GM21825 (cell line): ENCODE results near the gene TREH.
"Not testable (repeated sequence)": the region's sequence is repeated elsewhere in the genome, so short reads cannot be mapped to it uniquely, and the experiment has no call there.

Experiments used
- ATAC-seq: cut with Tn5 transposase; IDR thresholded peaks from one replicate; pipeline ENCODE4 v1.9.1; 2021; ENCODE audit warnings: mild to moderate bottlenecking, moderate library complexity; ENCODE audit not compliant: unreplicated experiment

TREH gene, protein sequence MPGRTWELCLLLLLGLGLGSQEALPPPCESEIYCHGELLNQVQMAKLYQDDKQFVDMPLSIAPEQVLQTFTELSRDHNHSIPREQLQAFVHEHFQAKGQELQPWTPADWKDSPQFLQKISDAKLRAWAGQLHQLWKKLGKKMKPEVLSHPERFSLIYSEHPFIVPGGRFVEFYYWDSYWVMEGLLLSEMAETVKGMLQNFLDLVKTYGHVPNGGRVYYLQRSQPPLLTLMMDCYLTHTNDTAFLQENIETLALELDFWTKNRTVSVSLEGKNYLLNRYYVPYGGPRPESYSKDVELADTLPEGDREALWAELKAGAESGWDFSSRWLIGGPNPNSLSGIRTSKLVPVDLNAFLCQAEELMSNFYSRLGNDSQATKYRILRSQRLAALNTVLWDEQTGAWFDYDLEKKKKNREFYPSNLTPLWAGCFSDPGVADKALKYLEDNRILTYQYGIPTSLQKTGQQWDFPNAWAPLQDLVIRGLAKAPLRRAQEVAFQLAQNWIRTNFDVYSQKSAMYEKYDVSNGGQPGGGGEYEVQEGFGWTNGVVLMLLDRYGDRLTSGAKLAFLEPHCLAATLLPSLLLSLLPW

GRCh38 chr11:118679483-118679882 is at the start of gene TREH:
TREH (minus strand) TSS chr11:118679650; CDS start chr11:118679627, 23 bp downstream.
- no peak for ATAC-seq

GRCh38 chr11:118728112-118728511 is 48.7 kb upstream of the TREH start:
- not testable (repeated sequence) for ATAC-seq

DNA sequence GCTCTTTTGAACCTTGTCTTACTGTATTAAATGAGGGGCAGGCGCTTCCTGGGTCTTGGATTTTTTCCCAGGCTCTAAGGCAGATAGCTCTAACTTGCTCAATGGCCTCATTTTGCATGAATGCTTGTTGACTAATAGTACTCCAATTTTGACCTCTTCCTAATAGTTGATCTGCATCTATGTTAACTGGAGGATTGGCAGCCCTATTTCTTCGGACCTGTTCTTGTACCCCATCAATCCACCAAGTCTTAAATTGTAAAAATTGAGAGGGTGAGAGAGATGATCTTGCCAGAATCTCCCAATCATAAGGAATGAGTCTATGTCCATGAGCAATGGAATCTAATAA is 48.2 kb upstream of the TREH start:
- not testable (repeated sequence) for ATAC-seq

- not testable (repeated sequence) for ATAC-seq
These were observed 47.7 kb upstream of the TREH start for GRCh38 chr11:118727001-118727720.

GRCh38 chr11:118721478-118722015 is 42.1 kb upstream of the TREH start:
- not testable (repeated sequence) for ATAC-seq

- ATAC-seq: not testable (repeated sequence)
These were observed 41.3 kb upstream of the TREH start for GRCh38 chr11:118720740-118721139.

- not testable (repeated sequence) for ATAC-seq
These were observed 40.6 kb upstream of the TREH start for GRCh38 chr11:118720078-118720477.

DNA sequence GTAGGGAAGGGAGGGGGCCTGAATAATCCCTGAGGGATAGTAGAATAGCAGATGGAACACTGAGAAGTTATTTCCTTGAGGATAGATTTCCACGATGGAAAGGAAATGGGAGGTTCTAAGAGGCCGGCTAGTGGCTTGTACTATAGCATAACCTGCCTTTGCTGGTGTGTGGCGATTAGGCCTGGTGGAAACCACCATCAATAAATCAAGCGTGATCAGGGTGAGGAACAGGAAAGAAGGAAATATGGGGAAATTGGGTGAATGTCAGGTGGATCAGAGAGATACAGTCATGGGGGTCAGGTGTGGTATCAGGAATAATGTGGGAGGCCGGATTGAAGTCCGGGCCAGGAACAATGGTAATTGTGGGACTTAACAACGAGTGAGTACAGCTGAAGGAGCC is 39.1 kb upstream of the TREH start:
- not testable (repeated sequence) for ATAC-seq

- ATAC-seq: not testable (repeated sequence)
These were observed 38.3 kb upstream of the TREH start for GRCh38 chr11:118717733-118718132.

GRCh38 chr11:118717221-118717620 is 37.8 kb upstream of the TREH start:
- ATAC-seq: not testable (repeated sequence)

- no peak for ATAC-seq
These were observed 36.4 kb upstream of the TREH start for GRCh38 chr11:118715837-118716260.

DNA sequence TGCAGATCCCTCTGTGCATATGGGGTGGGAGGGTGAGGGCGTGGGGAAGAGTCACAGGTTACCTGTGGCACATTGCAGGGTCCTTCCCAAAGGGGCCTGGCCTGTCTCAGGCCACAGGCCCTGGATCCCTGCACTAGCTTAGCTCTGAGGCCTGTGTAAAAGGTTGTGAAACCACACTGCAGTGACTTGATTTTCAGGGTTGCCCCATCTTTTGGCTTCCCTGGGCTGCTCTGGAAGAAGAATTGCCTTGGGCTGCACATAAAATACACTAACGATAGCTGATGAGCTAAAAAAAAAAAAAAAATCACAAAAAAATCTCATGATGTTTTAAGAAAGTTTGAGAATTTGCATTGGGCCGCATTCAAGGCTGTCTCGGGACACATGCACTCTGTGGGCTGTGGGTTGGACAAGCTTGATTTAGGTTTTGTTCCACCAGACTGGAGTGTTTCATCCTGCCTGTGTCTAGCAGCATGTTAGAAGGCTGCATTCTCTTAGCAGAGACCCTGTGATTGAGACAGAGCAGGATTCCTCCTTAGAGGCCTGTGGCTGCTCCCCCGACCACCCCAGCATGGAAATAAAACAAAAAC is 35.9 kb upstream of the TREH start:
- no peak for ATAC-seq

DNA sequence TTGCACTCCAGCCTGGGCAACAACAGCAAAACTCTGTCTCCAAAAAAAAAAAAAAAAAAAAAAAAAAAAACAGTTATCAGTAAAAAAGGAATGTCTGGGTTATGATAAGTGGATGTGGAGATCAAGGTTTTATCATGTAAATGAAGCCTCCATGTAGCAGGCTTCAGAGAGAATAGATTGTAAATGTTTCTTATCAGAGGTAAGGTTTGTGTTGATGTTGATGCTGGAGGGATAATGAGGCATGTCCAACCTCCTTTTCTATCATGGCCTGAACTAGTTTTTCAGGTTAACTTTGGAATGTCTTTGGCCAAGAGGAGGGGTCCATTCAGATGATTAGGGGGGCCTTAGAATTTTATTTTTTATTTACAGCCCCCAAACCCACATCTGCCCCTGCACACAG is 35.4 kb upstream of the TREH start:
- ATAC-seq: no peak

- ATAC-seq: not testable (repeated sequence)
These were observed 35.0 kb upstream of the TREH start for GRCh38 chr11:118714416-118714815.

- no peak for ATAC-seq
These were observed 28.8 kb upstream of the TREH start for GRCh38 chr11:118708296-118708695.

DNA sequence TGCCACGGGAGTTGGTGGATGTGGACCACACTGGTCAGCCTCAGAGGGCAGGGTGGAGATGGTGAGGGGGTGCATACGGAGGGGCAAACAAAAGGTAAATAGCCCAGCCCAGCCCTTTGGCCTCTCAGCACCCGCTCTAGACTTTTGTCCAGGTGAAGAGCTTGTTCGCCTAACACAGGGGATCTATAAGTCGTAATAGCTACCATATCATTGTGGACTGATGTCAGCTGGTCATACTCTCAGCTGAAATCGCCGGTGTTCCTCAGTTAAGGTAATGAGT is 27.0 kb upstream of the TREH start:
- ATAC-seq: no peak

DNA sequence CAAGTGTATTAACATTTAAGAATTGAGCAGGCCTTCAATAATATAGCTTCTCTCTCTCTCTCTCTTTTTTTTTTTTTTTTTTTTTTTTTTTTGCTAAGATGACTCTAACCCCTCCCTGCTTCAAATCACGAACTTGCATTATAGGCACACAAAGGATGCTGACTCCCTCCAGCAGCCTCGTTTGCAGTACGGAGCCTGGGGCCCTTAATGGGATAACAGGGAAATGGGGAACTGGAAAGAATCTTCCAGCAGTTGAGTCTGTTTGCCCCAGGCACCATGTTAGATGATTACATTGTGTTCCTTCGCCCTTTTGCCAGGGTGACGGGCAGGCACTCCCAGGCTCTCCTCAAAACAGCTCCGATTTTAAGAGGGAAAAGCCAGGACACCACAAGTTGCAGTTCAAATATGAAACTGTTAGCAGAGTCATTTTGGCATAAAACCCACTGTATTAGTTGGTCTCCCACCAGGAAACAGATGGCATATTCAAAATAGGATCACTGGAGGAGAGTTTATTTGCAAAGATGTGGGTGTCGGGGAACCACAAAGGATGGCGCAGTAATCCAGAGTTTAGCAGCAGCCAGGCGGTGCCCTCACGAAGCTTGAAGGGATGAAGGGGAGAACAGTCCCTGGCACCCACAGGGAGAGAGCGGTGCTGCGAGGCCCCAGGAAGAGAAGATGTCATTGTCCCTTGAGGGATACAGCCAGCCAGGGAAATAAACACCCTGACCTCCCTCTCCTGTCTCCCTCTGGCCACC is 26.5 kb upstream of the TREH start:
- ATAC-seq: no peak

DNA sequence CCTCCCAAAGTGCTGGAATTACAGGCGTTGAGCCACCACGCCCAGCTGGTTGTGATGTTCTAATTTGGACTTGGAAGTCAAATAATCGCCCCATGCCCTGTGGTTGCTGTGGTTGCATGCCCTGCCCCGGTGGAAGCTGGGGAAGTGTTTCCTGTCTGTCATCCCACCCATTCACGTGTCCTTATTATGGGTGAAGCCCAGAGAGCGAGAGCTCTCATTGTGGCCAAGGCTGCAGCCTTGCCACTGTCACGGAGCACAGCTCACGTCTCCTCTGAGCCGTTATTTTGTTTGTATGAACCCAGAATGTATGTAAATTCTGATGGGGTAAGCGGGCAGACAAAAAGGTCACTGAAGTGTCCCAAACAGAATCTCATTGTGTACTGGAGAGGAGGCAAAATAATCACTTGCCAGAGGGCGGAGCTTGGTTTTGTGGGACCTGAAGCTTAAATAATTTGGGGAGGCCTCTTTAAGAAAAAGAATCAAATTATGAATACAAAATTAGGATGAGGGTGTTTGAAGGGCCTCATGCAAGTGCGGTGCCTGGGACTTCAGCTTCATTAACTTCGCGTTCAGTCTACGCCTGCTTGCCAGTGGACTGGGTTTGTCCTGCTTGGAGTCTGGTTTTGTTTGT is 25.8 kb upstream of the TREH start:
- ATAC-seq: no peak

DNA sequence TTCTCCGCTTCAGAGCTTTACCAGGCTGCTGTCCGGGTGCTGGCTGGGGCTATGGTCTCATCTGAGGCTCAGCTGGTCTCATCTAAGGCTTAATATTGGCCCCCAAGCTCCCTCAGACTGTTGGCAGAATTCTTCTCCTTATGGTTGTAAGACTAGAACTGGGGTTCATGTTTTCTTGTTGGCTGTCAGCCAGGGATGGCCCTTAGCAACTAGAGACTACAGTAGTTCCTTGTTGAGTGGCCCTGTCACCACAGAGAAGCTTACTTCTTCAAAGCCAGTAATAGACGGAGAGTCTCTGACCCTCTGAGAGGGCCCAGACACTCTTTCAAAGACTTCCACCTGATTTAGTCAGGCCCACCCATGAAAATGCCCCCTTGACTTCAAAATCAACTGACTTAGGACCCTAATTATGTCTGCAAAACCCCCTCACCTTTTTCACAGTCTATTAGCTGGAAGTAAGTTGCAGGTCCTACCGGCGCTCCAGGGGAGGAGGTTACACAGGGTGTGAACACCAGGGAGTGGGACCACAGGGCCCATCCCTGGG is 24.2 kb upstream of the TREH start:
- ATAC-seq: no peak
